GM12874 (cell line): ENCODE results near the gene MOB1B.

Source experiments
- TF ChIP-seq, protein P1 (sequence below): IDR thresholded peaks from 2 replicates; pipeline ENCODE4 v1.5.1; 2011; ENCODE audit warnings: low read depth, mild to moderate bottlenecking, control low read depth, low read length, moderate library complexity; ENCODE audit not compliant: insufficient read depth

Gene MOB1B

GRCh38 chr4:70958681-70959080, 56.5 kb downstream of the MOB1B start:
- TF ChIP-seq, protein P1, sequence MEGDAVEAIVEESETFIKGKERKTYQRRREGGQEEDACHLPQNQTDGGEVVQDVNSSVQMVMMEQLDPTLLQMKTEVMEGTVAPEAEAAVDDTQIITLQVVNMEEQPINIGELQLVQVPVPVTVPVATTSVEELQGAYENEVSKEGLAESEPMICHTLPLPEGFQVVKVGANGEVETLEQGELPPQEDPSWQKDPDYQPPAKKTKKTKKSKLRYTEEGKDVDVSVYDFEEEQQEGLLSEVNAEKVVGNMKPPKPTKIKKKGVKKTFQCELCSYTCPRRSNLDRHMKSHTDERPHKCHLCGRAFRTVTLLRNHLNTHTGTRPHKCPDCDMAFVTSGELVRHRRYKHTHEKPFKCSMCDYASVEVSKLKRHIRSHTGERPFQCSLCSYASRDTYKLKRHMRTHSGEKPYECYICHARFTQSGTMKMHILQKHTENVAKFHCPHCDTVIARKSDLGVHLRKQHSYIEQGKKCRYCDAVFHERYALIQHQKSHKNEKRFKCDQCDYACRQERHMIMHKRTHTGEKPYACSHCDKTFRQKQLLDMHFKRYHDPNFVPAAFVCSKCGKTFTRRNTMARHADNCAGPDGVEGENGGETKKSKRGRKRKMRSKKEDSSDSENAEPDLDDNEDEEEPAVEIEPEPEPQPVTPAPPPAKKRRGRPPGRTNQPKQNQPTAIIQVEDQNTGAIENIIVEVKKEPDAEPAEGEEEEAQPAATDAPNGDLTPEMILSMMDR = no peak

DNA sequence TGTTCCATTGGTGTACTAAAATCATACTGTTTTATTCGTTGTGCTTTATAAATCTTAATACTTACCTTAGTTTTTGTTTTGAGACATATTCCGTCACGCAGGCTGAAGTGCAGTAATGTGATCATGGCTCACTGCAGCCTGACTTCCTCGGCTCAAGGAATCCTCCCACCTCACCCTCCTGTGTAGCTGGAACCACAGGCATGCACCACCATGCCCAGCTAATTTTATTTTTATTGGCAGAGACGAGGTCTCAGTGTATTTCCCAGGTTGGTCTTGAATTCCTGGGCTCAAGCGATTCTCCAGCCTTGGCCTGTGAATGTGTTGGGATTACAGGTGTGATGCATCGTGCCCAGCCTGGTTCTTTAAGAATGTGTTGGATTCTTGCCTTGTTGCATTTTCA, 66.9 kb downstream of the MOB1B start:
- TF ChIP-seq, protein P1 = no peak

DNA sequence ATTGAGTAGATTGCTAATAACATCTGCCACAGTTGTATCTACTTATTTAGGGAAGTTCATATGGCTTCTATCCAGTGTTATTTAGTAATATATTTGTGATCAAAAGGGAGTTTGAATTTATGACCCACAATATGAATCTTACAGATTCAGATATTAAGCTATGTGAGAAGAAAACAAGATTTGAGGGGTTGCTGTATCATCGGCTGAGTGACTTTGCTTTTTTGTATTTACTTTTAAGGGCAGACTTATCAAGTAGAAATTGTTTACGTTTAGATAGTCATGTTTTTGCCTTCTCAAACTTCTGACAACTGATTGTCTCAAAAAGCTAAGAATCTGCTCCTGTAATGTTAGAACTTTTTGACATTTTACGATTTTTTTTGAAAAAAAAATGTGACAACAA, 74.1 kb downstream of the MOB1B start:
- TF ChIP-seq, protein P1 = no peak

GRCh38 chr4:70979445-70980008, 77.4 kb downstream of the MOB1B start:
- TF ChIP-seq, protein P1 = no peak

DNA sequence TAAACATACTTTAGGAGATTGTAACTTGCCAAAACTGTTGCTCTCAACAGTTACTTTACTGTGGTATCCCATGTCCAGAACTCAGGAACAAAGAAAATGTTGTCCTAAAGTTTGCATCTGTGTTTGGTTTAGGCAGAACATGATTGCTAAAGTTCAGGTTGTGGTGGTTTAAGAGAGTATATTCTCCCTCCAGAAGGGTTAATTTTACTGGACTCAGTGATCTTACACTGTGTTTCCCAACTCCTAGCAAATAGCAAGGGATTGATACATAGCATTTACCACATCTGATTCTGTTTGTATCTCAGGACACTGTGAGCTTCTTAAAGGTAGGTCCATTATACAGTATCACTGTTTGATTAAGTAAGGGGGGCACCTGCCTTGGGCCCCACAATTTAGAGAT, 78.0 kb downstream of the MOB1B start:
- TF ChIP-seq, protein P1 = no peak

GRCh38 chr4:70984106-70984505, 81.9 kb downstream of the MOB1B start:
- TF ChIP-seq, protein P1 = no peak

DNA sequence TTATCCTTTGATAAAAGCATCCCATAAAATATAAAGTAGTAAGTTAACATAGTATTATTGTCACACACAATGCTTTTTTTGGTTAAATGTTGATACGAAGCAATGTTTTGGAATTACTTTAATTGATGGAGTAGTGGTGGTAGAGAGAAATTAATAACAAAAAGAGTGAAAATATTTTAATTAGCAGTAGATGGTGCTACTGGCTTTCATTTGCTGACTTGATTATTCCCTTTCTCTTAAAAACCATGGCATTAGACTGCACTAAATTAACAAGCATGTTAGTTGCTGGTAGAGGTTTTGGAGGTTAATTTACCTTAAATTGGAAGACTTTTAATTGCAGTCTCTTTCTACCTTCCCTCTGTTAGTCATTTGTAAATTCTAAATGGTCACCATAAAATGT, 82.4 kb downstream of the MOB1B start:
- TF ChIP-seq, protein P1 = no peak
